Measurements from ENCODE around the gene TMEM229A.

Gene TMEM229A

GRCh38 chr7:124058515-124058914, 25.6 kb upstream of the TMEM229A start:
- no peak for ATAC-seq (ENCODE audit: insufficient read depth, low read depth)
- no peak for DNase-seq
- Histone ChIP-seq H3K4me2 (ENCODE audit: insufficient read depth, low read length) (no peak overlapping the region), H2AFZ (ENCODE audit: low read depth, low read length) (no peak overlapping the region), H3K9me3 (ENCODE audit: insufficient read depth, low read length, severe bottlenecking) (no peaks in the 10 kb centered on the region), H3K36me3 (ENCODE audit: insufficient read depth, low read length) (no peaks in the 10 kb centered on the region), H3K4me1 (ENCODE audit: insufficient read depth, low read length) (no peaks in the 10 kb centered on the region), H3K9ac (ENCODE audit: low read depth, low read length) (no peak overlapping the region), H3K27ac (ENCODE audit: low read length) (no peak overlapping the region), H3K4me3 (ENCODE audit: low read depth in 1 of 2, low read length in 2 of 2) (no peak overlapping the region), H4K20me1 (ENCODE audit: insufficient read depth, low read length) (no peaks in the 10 kb centered on the region), H3K79me2 (ENCODE audit: insufficient read depth, low read length) (no peaks in the 10 kb centered on the region), H3K27me3 (ENCODE audit: insufficient read depth, low read length, poor library complexity) (no peaks in the 10 kb centered on the region)
- TF ChIP-seq CTCF (IDR thresholded peaks at IDR 0.05; ENCODE audit: borderline replicate concordance, extremely low read depth, low read length, poor library complexity, severe bottlenecking) (no peak), EZH2 (IDR thresholded peaks at IDR 0.05; ENCODE audit: borderline replicate concordance, low read depth, low read length, severe bottlenecking) (no peak)

GRCh38 chr7:124057872-124058271, 25.0 kb upstream of the TMEM229A start:
- Histone ChIP-seq H2AFZ (ENCODE audit: low read depth, low read length) (no peak overlapping the region), H3K79me2 (ENCODE audit: insufficient read depth, low read length) (no peaks in the 10 kb centered on the region), H3K4me1 (ENCODE audit: insufficient read depth, low read length) (no peaks in the 10 kb centered on the region), H3K4me3 (ENCODE audit: low read depth in 1 of 2, low read length in 2 of 2) (no peak overlapping the region), H3K9ac (ENCODE audit: low read depth, low read length) (no peak overlapping the region), H3K36me3 (ENCODE audit: insufficient read depth, low read length) (no peaks in the 10 kb centered on the region), H3K4me2 (ENCODE audit: insufficient read depth, low read length) (no peak overlapping the region), H4K20me1 (ENCODE audit: insufficient read depth, low read length) (no peaks in the 10 kb centered on the region), H3K9me3 (ENCODE audit: insufficient read depth, low read length, severe bottlenecking) (no peaks in the 10 kb centered on the region), H3K27me3 (ENCODE audit: insufficient read depth, low read length, poor library complexity) (no peaks in the 10 kb centered on the region), H3K27ac (ENCODE audit: low read length) (no peak overlapping the region)
- TF ChIP-seq EZH2 (IDR thresholded peaks at IDR 0.05; ENCODE audit: borderline replicate concordance, low read depth, low read length, severe bottlenecking) = no peak
- no peak for TF ChIP-seq CTCF (IDR thresholded peaks at IDR 0.05; ENCODE audit: borderline replicate concordance, extremely low read depth, low read length, poor library complexity, severe bottlenecking)
- no peak for DNase-seq
- ATAC-seq (ENCODE audit: insufficient read depth, low read depth) = no peak

GRCh38 chr7:124056234-124056633, 23.4 kb upstream of the TMEM229A start:
- H2AFZ ChIP-seq (ENCODE audit: low read depth, low read length) = no peak overlapping the region
- H3K4me3 ChIP-seq (ENCODE audit: low read depth in 1 of 2, low read length in 2 of 2) = no peak overlapping the region
- no peaks in the 10 kb centered on the region for H4K20me1 ChIP-seq (ENCODE audit: insufficient read depth, low read length)
- H3K4me2 ChIP-seq (ENCODE audit: insufficient read depth, low read length) = no peak overlapping the region
- ATAC-seq (ENCODE audit: insufficient read depth, low read depth) (no peak), DNase-seq (no peak)
- no peaks in the 10 kb centered on the region for H3K9me3 ChIP-seq (ENCODE audit: insufficient read depth, low read length, severe bottlenecking)
- H3K9ac ChIP-seq (ENCODE audit: low read depth, low read length) = no peak overlapping the region
- H3K4me1 ChIP-seq (ENCODE audit: insufficient read depth, low read length) = no peaks in the 10 kb centered on the region
- TF ChIP-seq CTCF (IDR thresholded peaks at IDR 0.05; ENCODE audit: borderline replicate concordance, extremely low read depth, low read length, poor library complexity, severe bottlenecking) (no peak), EZH2 (IDR thresholded peaks at IDR 0.05; ENCODE audit: borderline replicate concordance, low read depth, low read length, severe bottlenecking) (no peak)
- no peak overlapping the region for H3K27ac ChIP-seq (ENCODE audit: low read length)
- no peaks in the 10 kb centered on the region for H3K36me3 ChIP-seq (ENCODE audit: insufficient read depth, low read length)
- H3K27me3 ChIP-seq (ENCODE audit: insufficient read depth, low read length, poor library complexity) = no peaks in the 10 kb centered on the region
- no peaks in the 10 kb centered on the region for H3K79me2 ChIP-seq (ENCODE audit: insufficient read depth, low read length)

Data from DND-41 (cell line).